ENCODE measurements around the gene ADGRB3. TPM values are rescaled to one million over a fixed set of nuclear protein-coding genes. Genes with fewer than 3 reads are reported as not detected.

ADGRB3 gene
- total RNA-seq, 1 donor from 2014 or later: 3.5 TPM

- Histone ChIP-seq H3K9me3 (no peaks in the 10 kb centered on the region), H3K36me3 (no peaks in the 10 kb centered on the region), H3K27ac (no peak overlapping the region), H3K4me1 (no peaks in the 10 kb centered on the region), H3K4me3 (no peak overlapping the region), H3K27me3 (no peaks in the 10 kb centered on the region)
- intact Hi-C loops (cut with DNase I): no loop called here
- DNase-seq: no peak
- no peak for ATAC-seq
- no peak for TF ChIP-seq CTCF (IDR thresholded peaks at IDR 0.05)
Observed at GRCh38 chr6:69340196-69340595, 705.1 kb downstream of the ADGRB3 start.

DNA sequence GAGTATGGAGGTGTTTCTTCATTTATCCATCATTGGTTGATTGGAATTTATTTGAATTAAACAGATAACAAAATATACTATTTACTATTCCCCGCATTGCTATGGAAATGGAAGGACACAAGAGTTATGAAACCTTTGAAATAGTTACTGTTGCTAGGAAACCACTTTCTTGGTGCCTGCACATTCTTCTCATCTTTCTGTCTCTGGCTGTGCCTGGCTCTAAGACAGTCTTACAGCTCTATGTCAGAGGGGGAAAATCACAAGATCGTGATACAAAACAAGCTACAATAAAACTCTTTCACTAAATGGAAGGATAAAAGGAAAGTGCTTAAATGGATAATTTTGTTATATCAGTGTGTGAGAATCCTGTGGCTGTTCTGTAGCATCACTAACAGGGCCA lies 708.8 kb downstream of the ADGRB3 start:
- no peak for ATAC-seq
- H3K9me3 ChIP-seq: no peaks in the 10 kb centered on the region
- intact Hi-C loops (cut with DNase I): no loop called here
- H3K4me1 ChIP-seq: no peaks in the 10 kb centered on the region
- no peaks in the 10 kb centered on the region for H3K36me3 ChIP-seq
- no peak overlapping the region for H3K27ac ChIP-seq
- TF ChIP-seq CTCF (IDR thresholded peaks at IDR 0.05): no peak
- DNase-seq: no peak
- no peak overlapping the region for H3K4me3 ChIP-seq
- H3K27me3 ChIP-seq: no peaks in the 10 kb centered on the region

DNA sequence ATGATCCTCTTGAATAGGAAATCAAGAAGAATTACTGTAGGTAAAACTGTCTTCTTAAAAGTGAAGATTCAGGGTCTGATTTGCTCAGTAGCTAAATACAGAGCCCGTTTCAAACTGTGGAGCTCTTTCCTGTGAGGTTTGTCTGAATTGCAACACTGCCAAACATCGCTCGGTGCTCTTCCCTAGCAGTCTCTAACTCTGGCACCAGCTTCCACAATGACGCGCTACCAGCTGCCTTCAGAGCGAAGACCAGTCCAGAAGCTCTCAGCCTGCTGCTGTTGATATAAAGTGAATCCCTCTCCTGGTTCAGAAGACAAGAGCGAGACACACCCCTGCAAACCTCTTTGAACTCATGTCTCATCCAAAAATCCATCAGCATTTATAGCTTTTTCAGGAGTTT lies 714.7 kb downstream of the ADGRB3 start:
- TF ChIP-seq CTCF (IDR thresholded peaks at IDR 0.05): no peak
- Histone ChIP-seq H3K4me1 (no peaks in the 10 kb centered on the region), H3K27me3 (no peaks in the 10 kb centered on the region), H3K27ac (no peak overlapping the region), H3K4me3 (no peak overlapping the region), H3K9me3 (no peaks in the 10 kb centered on the region), H3K36me3 (no peaks in the 10 kb centered on the region)
- ATAC-seq (no peak), DNase-seq (no peak)
- intact Hi-C loops (cut with DNase I): no loop called here

DNA sequence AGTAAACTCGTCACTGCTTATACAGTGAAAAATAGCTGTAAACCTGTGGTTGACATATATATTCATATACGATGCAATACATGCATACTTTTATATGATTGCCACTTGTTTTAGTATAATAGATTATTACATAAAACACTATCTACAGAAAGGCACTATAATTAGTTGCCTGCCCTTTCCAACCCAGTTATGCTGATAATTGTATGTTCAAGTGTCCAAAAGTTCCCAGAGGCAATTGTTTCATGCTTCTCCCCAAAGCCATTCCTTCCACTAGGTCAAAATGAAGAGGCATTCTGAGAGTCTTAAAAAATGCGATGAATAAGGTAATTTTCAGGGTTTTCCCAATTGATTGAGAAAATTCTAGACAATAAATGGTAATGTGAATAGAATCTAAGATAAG lies 727.1 kb downstream of the ADGRB3 start:
- no peaks in the 10 kb centered on the region for H3K27me3 ChIP-seq
- ATAC-seq (no peak), DNase-seq (no peak)
- H3K4me1 ChIP-seq: no peaks in the 10 kb centered on the region
- H3K27ac ChIP-seq: no peak overlapping the region
- H3K36me3 ChIP-seq: no peaks in the 10 kb centered on the region
- H3K9me3 ChIP-seq: no peaks in the 10 kb centered on the region
- H3K4me3 ChIP-seq: no peak overlapping the region
- intact Hi-C loops (cut with DNase I): no loop called here
- no peak for TF ChIP-seq CTCF (IDR thresholded peaks at IDR 0.05)

DNA sequence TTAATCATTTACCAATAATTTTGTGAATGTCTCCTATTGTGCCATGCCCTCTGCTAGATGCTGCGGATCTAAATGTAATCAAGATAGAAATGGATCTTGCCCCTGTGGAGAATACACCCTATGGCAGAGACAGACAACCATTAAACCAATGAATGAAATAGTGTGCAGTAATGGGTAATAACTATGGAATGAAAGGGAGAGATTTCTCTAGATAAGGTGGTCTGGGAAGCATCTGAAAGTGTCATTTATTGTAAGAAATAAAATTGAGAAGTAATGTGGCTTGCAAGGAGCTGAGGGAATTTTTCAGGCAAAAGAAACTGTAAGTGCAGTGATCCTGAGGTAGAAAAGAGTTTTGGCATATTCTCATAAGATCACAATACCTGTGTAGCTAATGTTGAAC lies 731.7 kb downstream of the ADGRB3 start:
- Histone ChIP-seq H3K9me3 (no peaks in the 10 kb centered on the region), H3K27ac (no peak overlapping the region), H3K36me3 (no peaks in the 10 kb centered on the region), H3K4me3 (no peak overlapping the region), H3K4me1 (no peaks in the 10 kb centered on the region), H3K27me3 (no peaks in the 10 kb centered on the region)
- ATAC-seq (no peak), DNase-seq (no peak)
- intact Hi-C loops (cut with DNase I): no loop called here
- no peak for TF ChIP-seq CTCF (IDR thresholded peaks at IDR 0.05)

DNA sequence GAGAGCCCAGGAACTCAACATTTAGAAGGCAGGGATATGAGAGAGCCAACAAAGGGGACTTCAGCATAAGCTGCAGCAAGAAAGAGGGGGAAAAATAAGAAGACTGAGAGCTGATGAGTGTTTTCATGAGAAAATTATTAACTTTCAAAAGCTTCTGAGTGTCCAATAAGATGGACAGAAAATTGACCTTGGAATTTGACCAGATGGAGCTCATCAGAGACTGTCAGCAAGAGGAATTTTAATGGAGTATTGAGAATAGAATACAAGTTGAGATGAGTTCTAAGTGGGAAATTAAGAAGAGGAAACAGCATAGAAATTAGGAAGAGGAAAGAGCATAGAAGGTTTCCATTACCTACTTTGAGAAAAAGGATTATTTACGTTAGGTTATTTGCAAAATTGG lies 733.5 kb downstream of the ADGRB3 start:
- H3K4me3 ChIP-seq: no peak overlapping the region
- ATAC-seq (no peak), DNase-seq (no peak)
- H3K27ac ChIP-seq: no peak overlapping the region
- intact Hi-C loops (cut with DNase I): no loop called here
- H3K9me3 ChIP-seq: no peaks in the 10 kb centered on the region
- TF ChIP-seq CTCF (IDR thresholded peaks at IDR 0.05): no peak
- H3K36me3 ChIP-seq: no peaks in the 10 kb centered on the region
- no peaks in the 10 kb centered on the region for H3K27me3 ChIP-seq
- H3K4me1 ChIP-seq: no peaks in the 10 kb centered on the region

Measured in upper lobe of right lung (tissue), 1 donor.